ENCODE results near the gene SUN5.
"Not testable (repeated sequence)": the region's sequence is repeated elsewhere in the genome, so short reads cannot be mapped to it uniquely, and the experiment has no call there.

SUN5 gene

GRCh38 chr20:32960849-32961731, 43.1 kb downstream of the SUN5 start:
- no peak for DNase-seq

- DNase-seq, result no peak
Measured at GRCh38 chr20:32960222-32960518, 44.1 kb downstream of the SUN5 start.

GRCh38 chr20:32959351-32960221, 44.6 kb downstream of the SUN5 start:
- no peak for DNase-seq

GRCh38 chr20:32958574-32958973, 45.7 kb downstream of the SUN5 start:
- DNase-seq, result no peak

GRCh38 chr20:32957459-32957858, 46.8 kb downstream of the SUN5 start:
- no peak for DNase-seq

GRCh38 chr20:32950539-32950938, 53.7 kb downstream of the SUN5 start:
- not testable (repeated sequence) for DNase-seq

GRCh38 chr20:32946629-32947028, 57.6 kb downstream of the SUN5 start:
- no peak for DNase-seq

- peak; percentile 48 for DNase-seq
Measured at GRCh38 chr20:32945710-32946221, 58.5 kb downstream of the SUN5 start.

GRCh38 chr20:32943490-32944052, 60.7 kb downstream of the SUN5 start:
- DNase-seq, result peak; percentile 34

- no peak for DNase-seq
Measured at GRCh38 chr20:32941155-32941885, 62.9 kb downstream of the SUN5 start.

- no peak for DNase-seq
Measured at GRCh38 chr20:32934580-32934979, 69.7 kb downstream of the SUN5 start.

All from activated CD8-positive, alpha-beta memory T cell treated with anti-CD3 and anti-CD28 coated beads, Interleukin-2, amount 50 U/mL, for 48 hours (primary cell).